Measurements from ENCODE around the gene VTCN1. TPM values are rescaled to one million over a fixed set of nuclear protein-coding genes. Genes with fewer than 3 reads are reported as not detected.
"Not testable (repeated sequence)": the region's sequence is repeated elsewhere in the genome, so short reads cannot be mapped to it uniquely, and the experiment has no call there.

The VTCN1 gene
- total RNA-seq, 1 experiment from 2014 or later = not detected

DNA sequence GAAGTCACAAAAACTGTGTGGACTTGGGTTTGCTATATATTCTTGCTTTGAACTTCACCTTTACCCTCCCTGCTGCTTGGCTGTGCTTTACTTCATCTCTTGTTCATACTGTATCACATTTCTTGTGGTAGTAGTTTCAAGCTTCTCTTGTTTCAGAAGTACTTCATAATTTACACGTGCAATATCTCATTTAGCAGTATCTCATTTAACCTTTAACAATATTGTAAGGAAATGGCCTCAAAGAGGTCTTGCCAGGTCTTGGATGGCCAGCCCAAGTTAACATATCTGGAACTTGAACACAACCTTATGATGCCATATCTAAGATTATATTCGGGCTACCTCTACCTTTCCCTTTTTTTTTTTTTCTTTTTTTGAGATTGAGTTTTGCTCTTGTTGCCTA lies 87.5 kb downstream of the VTCN1 start:
- DNase-seq (ENCODE audit: low read depth) = no peak

DNA sequence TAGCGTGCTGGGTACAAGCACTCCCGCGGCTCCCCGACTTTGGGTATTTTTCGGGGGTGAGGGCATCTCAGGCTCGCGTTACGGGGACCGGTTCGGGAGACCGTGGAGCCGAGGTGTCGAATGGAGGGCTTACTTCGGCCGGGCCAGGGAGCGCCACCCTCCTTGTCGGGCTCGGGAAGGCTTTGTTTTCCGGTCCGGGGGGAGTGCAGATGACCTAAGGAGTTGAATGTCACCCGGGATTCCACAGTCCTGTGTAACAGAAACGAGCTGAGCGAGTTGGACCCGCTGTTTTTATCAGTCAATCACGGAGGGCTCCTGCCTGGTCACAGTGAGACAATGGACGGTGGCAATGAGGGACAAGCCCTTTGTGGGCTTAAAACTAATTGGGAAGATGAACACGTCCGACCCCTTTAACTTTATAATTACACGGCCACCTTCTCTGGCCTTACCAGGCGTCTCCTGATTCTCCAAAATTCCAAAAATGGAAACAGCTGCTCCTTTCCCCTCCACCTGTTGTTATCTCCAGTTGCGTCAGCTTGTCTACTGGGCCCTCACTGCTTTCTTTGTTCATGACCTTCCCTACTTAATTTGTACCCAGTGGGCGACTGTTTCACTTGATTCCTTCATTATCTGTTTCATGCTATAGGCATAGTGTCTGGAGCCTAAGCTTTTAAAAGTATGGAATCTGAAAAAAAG lies 88.2 kb downstream of the VTCN1 start:
- DNase-seq (ENCODE audit: low read depth) = peak; percentile 16

DNA sequence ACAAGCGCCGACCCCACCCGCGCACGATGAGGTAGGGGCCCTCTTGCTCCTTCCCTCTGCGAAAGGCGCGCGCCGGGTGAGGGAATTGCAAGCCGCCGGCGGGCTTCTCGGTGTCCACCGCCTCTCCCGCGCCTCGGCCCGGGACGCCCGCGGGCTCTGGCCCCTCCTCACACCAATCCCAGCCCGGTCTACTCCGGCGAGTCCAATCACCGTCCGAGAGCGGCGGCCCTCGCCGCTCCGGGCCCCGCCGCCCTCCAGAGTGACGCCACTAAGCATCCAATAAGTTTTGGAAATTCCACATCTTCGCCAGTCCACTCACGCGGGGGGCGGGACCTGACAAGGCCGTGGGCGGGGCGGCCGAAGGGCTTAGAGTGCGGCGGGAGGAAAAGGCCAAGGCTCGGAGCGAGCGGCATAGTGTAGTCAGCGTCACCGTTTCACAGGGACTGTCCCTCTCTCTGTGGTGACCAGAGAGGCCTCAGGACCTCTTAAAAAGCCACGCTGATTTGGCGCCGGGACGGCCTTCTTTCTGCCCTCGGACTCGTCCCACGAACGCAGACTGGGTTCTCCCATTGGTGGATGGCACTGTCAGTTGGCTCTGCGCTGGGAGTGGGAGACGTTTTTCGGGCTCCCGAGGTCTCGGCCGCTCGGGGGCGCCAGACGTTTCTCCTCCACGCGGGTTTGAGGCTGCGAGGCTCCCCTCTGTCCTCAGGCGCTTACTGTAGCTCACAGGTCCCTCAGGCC lies 89.0 kb downstream of the VTCN1 start, which contains the start of gene TRIM45:
TRIM45 (minus strand) TSS at position 161 of the 741 bp plus-strand sequence. CDS start 548 bp downstream, outside the sequence.
- DNase-seq (ENCODE audit: low read depth) = peak; percentile 95

- no peak for DNase-seq (ENCODE audit: low read depth)
Observed at GRCh38 chr1:117120774-117121588, 89.7 kb downstream of the VTCN1 start.

- not testable (repeated sequence) for DNase-seq (ENCODE audit: low read depth)
Observed at GRCh38 chr1:117119144-117119543, 91.6 kb downstream of the VTCN1 start.

DNA sequence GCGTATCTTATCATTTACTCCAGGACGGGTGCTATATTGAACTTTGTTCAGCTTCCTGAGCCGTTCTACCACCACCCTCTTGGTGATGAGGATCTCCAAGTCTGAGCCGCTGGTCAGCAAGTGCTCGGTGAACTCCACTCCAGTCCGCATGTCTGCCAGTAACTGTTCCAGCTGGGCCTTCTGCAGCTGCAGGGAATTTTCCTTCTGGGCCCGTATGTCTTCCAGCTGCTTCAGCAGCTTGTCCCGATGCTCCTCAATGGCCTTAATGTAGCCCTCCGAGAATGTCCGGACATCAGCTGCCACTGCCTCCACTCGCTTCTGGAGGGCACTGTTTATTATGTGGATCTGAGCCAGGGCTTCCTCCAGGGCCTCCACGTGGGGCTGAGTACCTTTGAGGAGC lies 92.6 kb downstream of the VTCN1 start:
- DNase-seq (ENCODE audit: low read depth) = no peak

DNA sequence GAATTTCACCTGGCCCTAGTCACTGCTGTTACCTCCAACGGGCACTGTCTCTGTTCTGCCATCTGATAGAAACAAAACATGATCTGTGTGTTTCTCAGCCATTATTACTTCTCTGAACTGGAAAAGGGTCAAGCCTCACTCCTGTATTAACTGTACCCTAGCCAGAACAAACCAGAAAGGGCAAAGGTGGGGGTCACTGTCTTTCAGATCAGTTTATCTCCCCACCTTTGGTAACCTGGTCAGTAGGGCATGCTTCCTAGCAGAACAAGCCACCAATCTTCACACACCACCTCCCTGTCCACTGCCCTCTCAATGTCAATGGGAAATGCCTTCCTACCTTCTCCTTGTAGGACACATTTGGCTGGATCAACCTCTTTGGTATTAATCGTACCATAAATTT lies 93.0 kb downstream of the VTCN1 start:
- no peak for DNase-seq (ENCODE audit: low read depth)

DNA sequence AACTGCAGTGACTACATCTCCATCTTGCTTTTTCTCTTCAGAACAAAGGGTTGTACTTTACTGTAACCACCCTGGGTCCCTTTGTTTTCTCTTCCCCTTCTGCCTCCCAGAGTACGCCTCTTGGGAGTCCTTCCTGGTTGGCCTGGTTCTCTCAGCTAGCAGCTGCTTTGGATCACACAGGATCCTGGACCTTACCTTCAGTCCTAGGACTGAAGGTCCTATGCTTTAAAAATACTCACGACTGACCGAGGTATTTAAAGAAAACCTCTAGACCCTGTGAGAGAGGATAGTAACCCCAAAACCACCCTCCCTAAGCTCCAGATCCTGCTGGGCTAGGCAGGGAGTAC lies 94.0 kb downstream of the VTCN1 start:
- DNase-seq (ENCODE audit: low read depth) = no peak

DNA sequence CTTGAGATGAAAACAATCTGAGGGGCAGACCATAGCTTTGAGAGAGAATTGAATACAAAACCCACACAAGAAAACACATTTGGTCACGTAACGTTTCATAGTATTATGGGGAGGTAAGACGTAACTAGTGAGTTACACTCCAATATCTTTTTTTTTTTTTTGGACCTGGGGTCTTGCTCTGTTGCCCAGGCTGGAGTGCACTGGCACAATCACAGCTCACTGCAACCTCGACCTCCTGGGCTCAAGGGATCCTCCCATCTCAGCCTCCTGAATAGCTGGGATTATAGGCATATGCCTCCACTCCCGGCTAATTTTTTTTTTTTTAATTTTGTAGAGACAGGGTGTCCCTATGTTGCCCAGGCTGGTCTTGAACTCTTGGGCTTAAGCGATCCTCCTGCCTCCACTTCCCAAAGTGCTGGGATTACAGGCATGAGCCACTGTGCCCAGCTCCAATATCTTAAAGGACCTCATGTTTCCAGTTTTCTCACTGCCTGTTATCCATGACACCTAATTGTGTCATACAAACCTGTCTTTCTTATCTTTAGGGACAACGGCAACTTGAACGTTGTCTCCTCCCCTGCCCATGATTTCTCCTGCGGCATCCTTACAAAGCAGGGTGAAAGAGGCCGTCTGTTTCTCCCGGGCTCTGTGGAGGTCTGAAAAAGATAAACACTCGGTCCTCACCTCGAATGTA lies 94.5 kb downstream of the VTCN1 start:
- DNase-seq (ENCODE audit: low read depth) = no peak

DNA sequence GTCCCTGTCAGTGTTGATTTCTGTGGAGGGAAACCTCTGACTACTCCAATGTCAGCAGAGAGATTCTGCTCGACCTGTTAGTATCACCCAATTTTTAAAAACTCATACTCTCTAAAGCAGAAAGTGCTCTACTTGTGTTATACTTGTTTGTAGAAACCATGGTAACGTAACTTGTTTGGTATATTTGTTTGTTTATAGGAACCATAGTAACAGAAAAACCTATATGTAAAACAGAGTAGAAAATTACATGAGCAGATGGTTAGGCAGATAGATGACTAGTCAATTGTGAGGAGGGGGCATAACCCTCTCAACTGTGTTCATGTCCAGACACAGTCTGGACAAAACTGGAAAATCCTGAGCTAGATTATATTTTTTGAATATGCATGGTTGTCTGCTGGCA lies 95.8 kb downstream of the VTCN1 start:
- DNase-seq (ENCODE audit: low read depth) = no peak

- no peak for DNase-seq (ENCODE audit: low read depth)
Observed at GRCh38 chr1:117113199-117113598, 97.5 kb downstream of the VTCN1 start.

- no peak for DNase-seq (ENCODE audit: low read depth)
Observed at GRCh38 chr1:117112047-117112717, 98.5 kb downstream of the VTCN1 start.

DNA sequence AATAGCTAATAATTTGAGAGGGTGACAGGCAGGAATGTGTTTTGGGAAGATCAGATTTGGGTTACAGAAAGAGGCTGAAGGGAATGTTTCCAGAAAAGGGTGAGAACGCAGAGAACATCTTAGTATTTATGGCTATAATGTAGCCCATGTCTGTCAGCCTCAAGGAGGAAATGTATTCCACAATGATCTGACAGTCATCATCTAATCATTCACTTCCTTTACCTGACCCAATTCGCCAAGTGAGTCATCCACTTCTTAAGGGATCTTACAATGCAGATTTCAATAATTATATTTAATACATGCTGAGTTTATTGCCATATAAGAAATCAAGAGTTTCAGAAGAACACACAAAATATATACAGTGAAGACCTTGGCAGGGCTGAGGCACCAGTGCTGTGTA lies 100.0 kb downstream of the VTCN1 start:
- peak; percentile 3 for DNase-seq (ENCODE audit: low read depth)

DNA sequence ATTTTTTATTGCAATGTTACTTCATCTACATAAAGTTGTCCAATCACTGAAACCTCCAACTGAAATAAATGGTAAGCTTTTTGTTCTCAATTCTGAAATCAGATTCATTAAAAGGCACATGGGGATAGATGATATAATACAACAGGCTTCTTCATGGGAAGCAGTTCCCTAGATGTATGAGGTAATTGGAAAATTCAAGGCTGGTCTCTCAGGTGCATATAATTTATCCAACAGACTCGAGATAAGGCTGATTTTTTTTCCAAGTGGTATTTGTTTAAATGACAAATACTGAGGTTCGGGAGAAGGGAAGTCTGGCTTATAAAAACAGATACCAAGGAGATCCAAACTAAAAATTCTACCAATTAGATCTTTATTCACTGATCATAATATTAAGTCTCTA lies 103.4 kb downstream of the VTCN1 start:
- no peak for DNase-seq (ENCODE audit: low read depth)

DNA sequence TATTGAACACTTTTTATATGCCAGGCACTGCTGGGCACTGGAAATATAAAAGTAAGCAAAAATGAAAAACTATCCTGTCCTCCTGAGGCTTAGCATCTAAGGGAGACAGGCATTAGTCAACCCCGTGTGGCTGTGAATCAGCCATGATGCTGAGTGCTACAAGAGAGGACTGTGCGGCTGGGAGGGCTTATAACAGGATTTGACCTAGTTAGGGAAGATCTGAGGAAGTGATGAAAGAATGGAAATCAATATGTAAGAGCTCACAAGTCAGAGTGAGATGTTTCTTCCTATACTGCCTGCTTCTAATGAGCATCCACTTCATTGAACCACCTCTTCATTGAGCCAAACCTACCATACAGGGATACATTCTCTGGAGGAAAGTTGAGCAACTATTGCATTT lies 104.2 kb downstream of the VTCN1 start:
- DNase-seq (ENCODE audit: low read depth) = peak; percentile 15

DNA sequence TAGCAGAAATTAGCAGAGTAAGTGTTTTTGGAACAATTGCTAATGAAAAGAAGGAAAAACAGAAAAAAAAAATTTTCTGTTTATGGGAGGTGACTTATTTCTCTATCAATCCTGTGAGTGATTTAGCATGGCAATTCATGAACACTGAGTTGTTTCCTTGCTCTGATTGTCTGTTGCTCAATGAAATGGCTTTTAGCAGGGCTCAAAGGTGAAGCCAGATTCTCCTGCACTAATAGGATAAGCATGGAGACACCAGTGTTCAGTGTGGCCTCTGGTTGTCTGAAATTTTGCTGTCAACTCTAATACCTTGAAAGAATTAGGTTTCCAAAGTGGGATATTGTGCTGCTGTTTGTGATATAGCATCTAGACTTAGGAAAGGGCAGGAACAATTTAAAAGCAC lies 105.0 kb downstream of the VTCN1 start:
- no peak for DNase-seq (ENCODE audit: low read depth)

DNA sequence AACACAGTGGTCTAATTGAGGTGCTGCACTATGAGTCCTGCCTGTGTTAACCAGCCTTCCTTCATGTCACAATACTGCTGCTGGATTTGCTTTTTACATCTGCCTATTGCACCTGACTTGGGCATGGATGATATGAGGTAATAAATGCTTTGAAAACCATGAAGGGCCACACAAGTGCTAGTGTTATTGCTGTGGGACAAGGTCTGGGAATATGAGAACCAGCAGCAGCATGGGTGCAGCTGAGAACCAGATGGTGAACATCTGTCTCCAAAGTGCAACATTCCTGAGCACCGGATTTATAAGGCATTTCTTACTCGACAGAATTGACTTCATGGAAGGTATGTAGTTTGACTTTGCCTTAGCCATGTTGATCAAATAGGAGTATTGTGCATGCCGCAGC lies 105.7 kb downstream of the VTCN1 start:
- DNase-seq (ENCODE audit: low read depth) = no peak

- not testable (repeated sequence) for DNase-seq (ENCODE audit: low read depth)
Observed at GRCh38 chr1:117101858-117102257, 108.9 kb downstream of the VTCN1 start.

- no peak for DNase-seq (ENCODE audit: low read depth)
Observed at GRCh38 chr1:117101334-117101733, 109.4 kb downstream of the VTCN1 start.

DNA sequence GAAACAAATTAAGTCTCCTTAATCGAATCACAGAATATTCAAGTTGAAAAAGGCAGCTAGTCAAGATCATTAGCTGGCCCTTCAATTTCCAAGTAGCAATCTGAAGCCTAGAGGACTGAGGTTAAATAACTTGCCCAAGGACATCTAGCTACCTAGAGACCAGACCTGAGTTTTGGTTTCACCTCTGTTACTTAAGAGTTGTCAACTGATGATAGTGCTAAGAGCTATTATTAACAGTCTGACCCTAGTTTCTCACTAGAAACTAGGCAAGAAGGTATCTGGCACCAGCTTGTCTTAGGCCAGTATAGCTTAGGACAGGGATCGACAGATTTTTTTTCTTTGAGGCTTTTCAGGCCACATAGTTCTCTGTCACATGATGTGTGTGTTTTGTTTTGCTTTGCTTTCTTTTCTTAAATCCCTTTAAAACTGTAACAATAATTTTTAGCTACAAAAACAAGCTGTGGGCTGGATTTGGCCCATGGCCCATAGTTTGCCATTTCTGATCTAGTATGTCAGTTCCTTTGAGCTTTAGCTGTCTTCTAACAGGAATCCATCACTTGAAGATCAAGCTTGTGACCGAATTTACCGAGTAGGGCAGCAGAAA lies 112.3 kb downstream of the VTCN1 start:
- peak; percentile 12 for DNase-seq (ENCODE audit: low read depth)

DNA sequence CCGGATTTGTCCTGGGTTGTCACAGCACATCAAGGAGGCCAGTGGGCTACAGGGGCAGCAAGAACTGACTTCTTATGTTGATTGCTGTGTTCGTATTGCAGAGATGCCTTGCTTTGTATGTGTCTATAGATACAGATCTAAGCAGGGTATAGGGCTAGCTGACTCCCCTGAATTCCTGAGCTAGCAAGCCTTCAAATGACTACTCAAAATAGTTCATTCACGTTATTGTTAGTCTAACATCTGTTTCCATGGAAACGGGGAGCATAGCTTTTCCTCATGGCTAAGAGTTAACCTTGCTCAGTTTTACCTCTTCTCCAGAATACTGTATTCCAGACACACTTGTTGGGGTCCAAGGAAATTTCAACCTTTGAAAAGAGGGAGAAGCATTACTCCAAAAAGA lies 113.3 kb downstream of the VTCN1 start:
- DNase-seq (ENCODE audit: low read depth) = peak; percentile 20
